IPS DF 6.9 (cell line): Measurements from ENCODE around the gene ALG2.
A peak's percentile ranks its signal among the peaks of the same experiment; 100 is the strongest.

Experiments
- DNase-seq: peaks from one replicate; pipeline ENCODE4 v3.0.0-alpha.2; 2013; ENCODE audit warnings: low read depth, low spot score
- H3K27ac ChIP-seq: one replicate; pipeline ENCODE4 v1.5.1; 2013; ENCODE audit warnings: low read length, control low read depth
- H3K27me3 ChIP-seq: 2 replicates; pipeline ENCODE4 v1.6.1; 2013; ENCODE audit warnings: mild to moderate bottlenecking, low read length; ENCODE audit not compliant: control insufficient read depth, insufficient read depth
- H3K36me3 ChIP-seq: 2 replicates; pipeline ENCODE4 v1.6.1; 2013; ENCODE audit warnings: low read length; ENCODE audit not compliant: control insufficient read depth, insufficient read depth
- H3K4me1 ChIP-seq: 2 replicates; pipeline ENCODE4 v1.6.1; 2013; ENCODE audit warnings: low read length; ENCODE audit not compliant: control insufficient read depth, insufficient read depth
- H3K4me3 ChIP-seq: 2 replicates; pipeline ENCODE4 v1.5.1; 2013; ENCODE audit warnings: mild to moderate bottlenecking, low read length
- H3K9me3 ChIP-seq: 2 replicates; pipeline ENCODE4 v1.6.1; 2013; ENCODE audit warnings: low read length, inconsistent platforms; ENCODE audit not compliant: control insufficient read depth, insufficient read depth
- WGBS: extraction: QIAGEN DNeasy Blood & Tissue Kit; methylation state at CpG from one replicate; pipeline ENCODE4 v1.1.7; 2013; ENCODE audit warnings: mixed read lengths, missing lambda C conversion rate; ENCODE audit not compliant: insufficient read length, insufficient coverage; 5-methylcytosine and 5-hydroxymethylcytosine counted together

ALG2 gene, protein sequence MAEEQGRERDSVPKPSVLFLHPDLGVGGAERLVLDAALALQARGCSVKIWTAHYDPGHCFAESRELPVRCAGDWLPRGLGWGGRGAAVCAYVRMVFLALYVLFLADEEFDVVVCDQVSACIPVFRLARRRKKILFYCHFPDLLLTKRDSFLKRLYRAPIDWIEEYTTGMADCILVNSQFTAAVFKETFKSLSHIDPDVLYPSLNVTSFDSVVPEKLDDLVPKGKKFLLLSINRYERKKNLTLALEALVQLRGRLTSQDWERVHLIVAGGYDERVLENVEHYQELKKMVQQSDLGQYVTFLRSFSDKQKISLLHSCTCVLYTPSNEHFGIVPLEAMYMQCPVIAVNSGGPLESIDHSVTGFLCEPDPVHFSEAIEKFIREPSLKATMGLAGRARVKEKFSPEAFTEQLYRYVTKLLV

DNA sequence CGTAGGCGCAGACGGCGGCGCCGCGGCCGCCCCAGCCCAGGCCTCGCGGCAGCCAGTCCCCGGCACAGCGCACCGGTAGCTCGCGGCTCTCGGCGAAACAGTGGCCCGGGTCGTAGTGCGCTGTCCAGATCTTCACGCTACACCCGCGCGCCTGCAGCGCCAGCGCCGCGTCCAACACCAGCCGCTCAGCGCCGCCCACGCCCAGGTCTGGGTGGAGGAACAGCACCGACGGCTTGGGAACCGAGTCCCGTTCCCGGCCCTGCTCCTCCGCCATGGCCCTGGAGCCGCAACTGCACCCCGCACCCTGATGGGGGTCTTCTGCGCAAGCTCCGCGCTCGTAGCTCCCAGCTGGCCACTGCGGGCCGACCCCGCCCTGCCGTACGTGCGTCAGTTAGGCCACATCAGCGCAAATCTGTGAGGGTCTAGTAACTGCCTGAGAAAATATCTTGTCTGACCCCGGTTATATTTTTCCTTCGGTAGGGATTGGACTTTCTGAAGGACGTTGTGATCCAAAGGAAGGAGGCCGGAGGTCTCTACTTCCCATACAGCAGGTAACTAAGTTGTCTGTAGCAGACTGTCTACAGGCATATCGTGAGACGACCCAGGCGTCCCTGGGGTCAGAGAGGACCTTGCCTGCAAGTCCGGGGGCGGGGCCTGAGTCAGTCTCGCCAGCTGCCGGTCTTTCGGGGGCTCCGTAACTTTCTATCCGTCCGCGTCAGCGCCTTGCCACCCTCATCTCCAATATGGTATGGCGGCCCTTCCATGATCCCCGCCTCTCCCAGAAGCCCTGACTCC is at the start of gene ALG2, which contains the start of gene SEC61B:
Gene ALG2, minus strand, starts transcription at position 322 of the 795 bp plus-strand sequence. Its CDS starts 48 bp downstream, at position 274.
Gene SEC61B, plus strand, starts transcription at position 662 of the 795 bp plus-strand sequence. Its CDS starts 82 bp downstream, at position 744.
- no peaks in the 10 kb centered on the region for H3K27me3 ChIP-seq
- H3K9me3 ChIP-seq: no peaks in the 10 kb centered on the region
- WGBS: no CpG with 5 or more reads among the region's 70 CpGs
- peak within 1 kb of the TSS; percentile 85 for H3K4me3 ChIP-seq
- no peak within 1 kb of the TSS for H3K27ac ChIP-seq
- H3K36me3 ChIP-seq: no peaks in the 10 kb centered on the region
- no peaks in the 10 kb centered on the region for H3K4me1 ChIP-seq
- DNase-seq: peak; percentile 80

DNA sequence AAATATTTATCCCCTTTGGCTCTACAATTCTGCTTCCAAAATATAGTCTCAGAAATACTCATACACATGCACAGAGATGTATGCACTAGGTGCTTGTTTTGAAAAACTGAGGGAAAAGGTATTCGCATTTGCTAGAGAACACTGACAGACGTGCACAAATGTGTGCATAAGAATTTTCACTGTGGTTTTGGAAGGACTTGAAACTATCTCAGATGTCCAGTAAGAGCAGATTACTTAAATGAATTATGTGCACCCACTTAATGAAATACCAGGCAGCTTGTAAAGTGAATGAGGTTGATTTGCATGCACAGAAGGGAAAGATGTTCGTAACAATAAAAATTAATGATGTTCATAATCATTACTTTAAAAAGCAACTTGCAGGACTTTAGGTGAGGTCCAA is 48.7 kb upstream of the ALG2 start:
- H3K4me1 ChIP-seq: no peaks in the 10 kb centered on the region
- H3K9me3 ChIP-seq: no peaks in the 10 kb centered on the region
- H3K27me3 ChIP-seq: no peaks in the 10 kb centered on the region
- no CpG with 5 or more reads among the region's 3 CpGs for WGBS
- H3K27ac ChIP-seq: no peak overlapping the region
- no peak for DNase-seq
- no peaks in the 10 kb centered on the region for H3K36me3 ChIP-seq
- H3K4me3 ChIP-seq: no peak overlapping the region

DNA sequence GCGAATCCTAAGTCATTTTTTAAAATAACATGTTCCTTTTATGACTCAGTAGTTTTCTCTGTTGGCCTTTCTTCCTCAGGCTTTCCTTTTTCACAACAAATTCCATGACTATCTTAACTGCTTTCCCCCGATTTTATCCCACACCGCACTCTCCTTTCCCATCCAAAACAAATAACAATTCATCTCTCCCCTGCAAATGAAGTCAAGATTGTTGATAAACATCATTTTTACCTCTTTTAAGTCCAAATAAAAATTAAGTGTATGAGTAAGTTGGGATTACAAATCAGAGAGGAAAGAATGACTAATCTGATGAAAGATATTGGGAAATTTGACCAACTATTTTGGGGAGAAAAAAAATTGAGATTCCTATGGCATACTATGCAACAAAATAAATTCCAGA is 47.7 kb upstream of the ALG2 start:
- no peaks in the 10 kb centered on the region for H3K27me3 ChIP-seq
- H3K27ac ChIP-seq: no peak overlapping the region
- 100% methylated on average over 2 of the region's 3 CpGs for WGBS
- no peaks in the 10 kb centered on the region for H3K4me1 ChIP-seq
- no peak for DNase-seq
- H3K36me3 ChIP-seq: no peaks in the 10 kb centered on the region
- H3K9me3 ChIP-seq: no peaks in the 10 kb centered on the region
- H3K4me3 ChIP-seq: no peak overlapping the region

- DNase-seq: peak; percentile 58
- Histone ChIP-seq H3K36me3 (no peaks in the 10 kb centered on the region), H3K4me1 (no peaks in the 10 kb centered on the region), H3K27ac (no peak overlapping the region), H3K9me3 (no peaks in the 10 kb centered on the region), H3K27me3 (no peaks in the 10 kb centered on the region), H3K4me3 (no peak overlapping the region)
- WGBS: no CpG with 5 or more reads among the region's 17 CpGs
These were observed 44.7 kb upstream of the ALG2 start for GRCh38 chr9:99266255-99267023.

GRCh38 chr9:99265691-99266090 is 43.9 kb upstream of the ALG2 start:
- no CpG with 5 or more reads among the region's 2 CpGs for WGBS
- no peaks in the 10 kb centered on the region for H3K36me3 ChIP-seq

GRCh38 chr9:99264070-99264680 is 42.4 kb upstream of the ALG2 start:
- Histone ChIP-seq H3K4me3 (no peak overlapping the region), H3K4me1 (peaks cover 5% of the 10 kb centered on the region), H3K36me3 (0 out of 2 replicates have a peak, but pooled peaks cover 2% of the 10 kb centered on the region), H3K27ac (no peak overlapping the region), H3K27me3 (no peaks in the 10 kb centered on the region), H3K9me3 (no peaks in the 10 kb centered on the region)
- DNase-seq: no peak
- no CpG with 5 or more reads among the region's 3 CpGs for WGBS

More at GRCh38 chr9:99265691-99266090, 43.9 kb upstream of the ALG2 start:
- DNase-seq: no peak
- Histone ChIP-seq H3K4me1 (no peaks in the 10 kb centered on the region), H3K9me3 (no peaks in the 10 kb centered on the region), H3K27me3 (no peaks in the 10 kb centered on the region), H3K4me3 (no peak overlapping the region), H3K27ac (no peak overlapping the region)

DNA sequence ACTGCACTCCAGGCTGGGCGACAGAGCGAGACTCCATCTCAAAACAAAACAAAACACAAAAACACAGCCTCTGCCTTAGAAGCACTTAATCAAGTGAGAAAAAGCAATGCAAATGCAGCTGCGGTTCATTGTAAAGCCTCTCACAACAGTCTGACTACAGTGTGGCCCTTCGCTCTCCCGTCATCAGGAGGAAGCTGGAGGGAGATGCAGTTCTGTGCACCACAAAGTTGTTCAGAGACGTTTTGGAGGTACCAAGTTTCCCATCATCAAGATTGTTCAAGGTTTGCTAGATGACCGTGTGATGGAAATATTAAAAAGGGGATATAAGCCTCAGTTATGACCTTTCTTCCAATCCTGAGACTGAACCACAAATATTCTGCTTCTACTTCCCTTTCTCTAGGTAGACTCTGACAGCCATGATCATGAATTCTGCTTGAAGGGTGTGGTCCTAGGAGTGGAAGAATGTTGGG is 41.2 kb upstream of the ALG2 start:
- Histone ChIP-seq H3K36me3 (0 out of 2 replicates have a peak, but pooled peaks cover 2% of the 10 kb centered on the region), H3K27ac (no peak overlapping the region), H3K4me1 (peaks cover 6% of the 10 kb centered on the region), H3K4me3 (no peak overlapping the region), H3K9me3 (no peaks in the 10 kb centered on the region), H3K27me3 (no peaks in the 10 kb centered on the region)
- no CpG with 5 or more reads among the region's 7 CpGs for WGBS
- DNase-seq: no peak

DNA sequence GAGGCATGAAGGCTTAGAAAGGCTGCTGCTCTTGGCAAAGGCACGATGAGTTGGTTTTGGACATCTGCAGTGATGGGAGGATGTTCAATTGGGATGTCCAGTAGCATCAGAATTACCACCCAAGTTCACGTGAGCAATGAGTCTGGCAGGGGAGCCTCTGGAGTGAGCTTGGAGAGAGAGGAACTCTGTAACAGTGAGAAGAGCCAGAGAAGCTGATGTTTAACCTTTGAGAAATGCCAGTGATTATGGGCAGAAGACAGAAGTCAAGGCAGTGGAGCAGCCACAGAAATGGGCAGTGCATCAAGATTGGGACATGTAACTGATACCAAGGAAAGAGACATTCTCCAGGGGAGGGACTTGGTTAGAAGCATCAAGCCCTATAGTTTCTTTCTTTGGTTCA is 40.2 kb upstream of the ALG2 start:
- Histone ChIP-seq H3K36me3 (0 out of 2 replicates have a peak, but pooled peaks cover 2% of the 10 kb centered on the region), H3K4me1 (peaks cover 6% of the 10 kb centered on the region), H3K27me3 (no peaks in the 10 kb centered on the region), H3K9me3 (no peaks in the 10 kb centered on the region), H3K27ac (no peak overlapping the region), H3K4me3 (no peak overlapping the region)
- no peak for DNase-seq
- WGBS: no CpG with 5 or more reads among the region's 2 CpGs

GRCh38 chr9:99259231-99259918 is 37.6 kb upstream of the ALG2 start:
- H3K4me1 ChIP-seq: peaks cover 6% of the 10 kb centered on the region
- no peak overlapping the region; the same call in 1 of the 2 replicates for H3K4me3 ChIP-seq
- no peaks in the 10 kb centered on the region for H3K9me3 ChIP-seq
- no peak overlapping the region for H3K27ac ChIP-seq
- H3K27me3 ChIP-seq: no peaks in the 10 kb centered on the region
- DNase-seq: no peak
- WGBS: no CpG with 5 or more reads among the region's 27 CpGs
- H3K36me3 ChIP-seq: 0 out of 2 replicates have a peak, but pooled peaks cover 2% of the 10 kb centered on the region
